ENCODE results near the gene ZNF768. TPM values are rescaled to one million over a fixed set of nuclear protein-coding genes. Genes with fewer than 3 reads are reported as not detected.

The ZNF768 gene
- total and polyA plus RNA-seq, 7 donors: 49.0 to 125 (median 60.4) TPM

DNA sequence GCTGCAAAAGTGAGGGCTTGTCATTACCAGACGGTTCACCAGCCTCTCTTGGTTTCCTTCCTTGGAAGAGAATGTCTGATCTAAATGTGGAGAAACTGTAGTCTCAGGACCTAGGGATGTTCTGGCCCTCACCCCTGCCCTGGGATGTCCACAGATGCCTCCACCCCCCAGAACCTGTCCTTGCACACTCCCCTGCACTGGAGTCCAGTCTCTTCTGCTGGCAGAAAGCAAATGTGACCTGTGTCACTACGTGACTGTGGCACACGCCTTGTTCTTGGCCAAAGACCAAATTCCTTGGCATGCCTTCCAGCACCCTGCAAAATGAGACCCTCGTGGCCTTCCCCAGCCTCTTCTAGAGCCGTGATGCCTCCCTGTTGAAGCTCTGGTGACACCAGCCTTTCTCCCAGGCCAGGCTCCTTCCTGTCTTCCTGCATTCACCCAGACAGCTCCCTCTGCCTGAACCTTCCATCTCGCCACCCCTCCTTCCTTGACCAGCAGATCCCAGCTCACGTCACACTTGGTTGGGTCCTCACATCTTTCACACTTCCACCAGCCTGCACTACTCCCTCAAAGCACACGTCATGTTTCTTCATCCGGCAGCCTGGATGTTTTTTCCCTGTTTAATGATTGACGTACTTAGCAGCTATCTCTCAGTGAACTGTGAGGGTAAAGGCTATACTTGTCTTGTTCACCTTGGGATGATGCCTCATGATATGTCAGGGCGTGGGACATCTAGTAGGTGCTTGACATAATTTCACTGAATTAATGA, 4.3 kb downstream of the ZNF768 start:
- WGBS, 3 donors: 34 to 43% (median 38%) methylated on average over 11 of the region's 11 CpGs
- intact Hi-C loops (cut with DNase I): no loop called here
- H3K36me3 ChIP-seq (ENCODE audit: insufficient read depth in 1 of 2, low read depth in 1 of 2): peaks cover 0 to 8% of the 10 kb centered on the region in 2 donors
- ATAC-seq (no peak), DNase-seq (no peak)
- H3K4me1 ChIP-seq: peaks cover 5% of the 10 kb centered on the region
- no peak overlapping the region for H3K27ac ChIP-seq
- TF ChIP-seq, protein P1, sequence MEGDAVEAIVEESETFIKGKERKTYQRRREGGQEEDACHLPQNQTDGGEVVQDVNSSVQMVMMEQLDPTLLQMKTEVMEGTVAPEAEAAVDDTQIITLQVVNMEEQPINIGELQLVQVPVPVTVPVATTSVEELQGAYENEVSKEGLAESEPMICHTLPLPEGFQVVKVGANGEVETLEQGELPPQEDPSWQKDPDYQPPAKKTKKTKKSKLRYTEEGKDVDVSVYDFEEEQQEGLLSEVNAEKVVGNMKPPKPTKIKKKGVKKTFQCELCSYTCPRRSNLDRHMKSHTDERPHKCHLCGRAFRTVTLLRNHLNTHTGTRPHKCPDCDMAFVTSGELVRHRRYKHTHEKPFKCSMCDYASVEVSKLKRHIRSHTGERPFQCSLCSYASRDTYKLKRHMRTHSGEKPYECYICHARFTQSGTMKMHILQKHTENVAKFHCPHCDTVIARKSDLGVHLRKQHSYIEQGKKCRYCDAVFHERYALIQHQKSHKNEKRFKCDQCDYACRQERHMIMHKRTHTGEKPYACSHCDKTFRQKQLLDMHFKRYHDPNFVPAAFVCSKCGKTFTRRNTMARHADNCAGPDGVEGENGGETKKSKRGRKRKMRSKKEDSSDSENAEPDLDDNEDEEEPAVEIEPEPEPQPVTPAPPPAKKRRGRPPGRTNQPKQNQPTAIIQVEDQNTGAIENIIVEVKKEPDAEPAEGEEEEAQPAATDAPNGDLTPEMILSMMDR (IDR thresholded peaks at IDR 0.05): no peak
- no peaks in the 10 kb centered on the region for H3K9me3 ChIP-seq
- no peak overlapping the region for H3K4me3 ChIP-seq
- no peaks in the 10 kb centered on the region for H3K27me3 ChIP-seq (ENCODE audit: insufficient read depth in 3 of 3, low read length in 2 of 3)

DNA sequence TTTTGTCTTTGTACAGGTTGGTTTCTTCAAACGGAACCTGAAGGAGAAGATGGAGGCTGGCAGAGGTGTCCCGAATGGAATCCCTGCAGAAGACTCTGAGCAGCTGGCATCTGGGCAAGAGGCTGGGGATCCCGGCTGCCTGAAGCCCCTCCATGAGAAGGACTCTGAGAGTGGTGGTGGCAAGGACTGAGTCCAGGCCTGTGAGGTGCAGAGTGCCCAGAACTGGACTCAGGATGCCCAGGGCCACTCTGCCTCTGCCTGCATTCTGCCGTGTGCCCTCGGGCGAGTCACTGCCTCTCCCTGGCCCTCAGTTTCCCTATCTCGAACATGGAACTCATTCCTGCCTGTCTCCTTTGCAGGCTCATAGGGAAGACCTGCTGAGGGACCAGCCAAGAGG, 4.9 kb downstream of the ZNF768 start:
- WGBS, 3 donors: 79 to 89% (median 84%) methylated on average over 7 of the region's 7 CpGs
- DNase-seq: no peak
- no peak for ATAC-seq
- Histone ChIP-seq H3K27me3 (ENCODE audit: insufficient read depth in 3 of 3, low read length in 2 of 3) (no peaks in the 10 kb centered on the region), H3K36me3 (ENCODE audit: insufficient read depth in 1 of 2, low read depth in 1 of 2) (peaks cover 0 to 8% of the 10 kb centered on the region in 2 donors), H3K27ac (no peak overlapping the region), H3K4me3 (no peak overlapping the region), H3K4me1 (peaks cover 5% of the 10 kb centered on the region), H3K9me3 (no peaks in the 10 kb centered on the region)
- intact Hi-C loops (cut with DNase I): no loop called here
- TF ChIP-seq, protein P1 (IDR thresholded peaks at IDR 0.05): no peak

DNA sequence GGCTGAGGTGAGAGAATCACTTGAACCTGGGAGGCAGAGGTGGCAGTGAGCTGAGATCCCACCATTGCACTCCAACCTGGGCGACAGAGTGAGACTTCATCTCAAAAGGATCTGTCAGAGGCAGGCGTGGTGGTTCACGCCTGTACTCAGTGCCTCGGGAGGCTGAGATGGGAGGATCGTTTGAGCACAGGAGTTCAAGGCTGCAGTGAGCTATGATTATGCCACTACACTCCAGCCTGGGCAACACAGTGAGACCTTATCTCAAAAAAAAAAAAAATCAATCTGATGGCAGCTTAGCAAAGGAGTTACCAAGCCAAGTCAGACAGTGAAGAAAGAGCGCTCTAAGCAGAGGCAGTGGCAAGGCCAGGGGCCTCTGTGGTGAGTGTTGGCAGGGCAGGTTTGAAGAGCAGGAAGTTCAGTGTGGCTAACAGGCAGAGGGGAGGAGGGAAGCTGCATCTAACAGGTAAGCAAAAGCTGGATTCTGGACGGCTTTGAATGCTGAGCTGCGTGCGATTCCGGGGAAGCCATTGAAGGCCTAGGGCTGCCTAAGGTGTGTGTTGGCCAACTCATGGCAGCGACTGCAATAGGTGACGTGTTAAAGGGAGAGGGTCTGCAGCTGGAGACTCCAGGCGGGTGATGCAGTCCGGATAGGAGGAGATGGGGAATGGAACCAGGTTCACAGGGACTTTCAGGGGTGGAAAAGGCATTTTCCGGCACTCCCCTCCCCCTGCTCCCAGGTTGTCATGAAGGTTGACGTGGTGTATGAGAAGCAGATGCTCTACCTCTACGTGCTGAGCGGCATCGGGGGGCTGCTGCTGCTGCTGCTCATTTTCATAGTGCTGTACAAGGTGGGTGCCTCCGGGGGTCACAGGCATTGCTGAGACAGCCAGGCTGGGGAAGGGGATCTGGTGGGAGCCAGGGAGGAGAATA, 7.0 kb downstream of the ZNF768 start:
- H3K4me3 ChIP-seq: no peak overlapping the region
- WGBS, 3 donors: 84 to 88% (median 88%) methylated on average over 20 of the region's 20 CpGs
- intact Hi-C loops (cut with DNase I): no loop called here
- H3K4me1 ChIP-seq: peaks cover 3% of the 10 kb centered on the region
- ATAC-seq (no peak), DNase-seq (no peak)
- no peaks in the 10 kb centered on the region for H3K27me3 ChIP-seq (ENCODE audit: insufficient read depth in 3 of 3, low read length in 2 of 3)
- H3K9me3 ChIP-seq: no peaks in the 10 kb centered on the region
- no peak overlapping the region for H3K27ac ChIP-seq
- TF ChIP-seq, protein P1 (IDR thresholded peaks at IDR 0.05): no peak
- H3K36me3 ChIP-seq (ENCODE audit: insufficient read depth in 1 of 2, low read depth in 1 of 2): no peaks in the 10 kb centered on the region

DNA sequence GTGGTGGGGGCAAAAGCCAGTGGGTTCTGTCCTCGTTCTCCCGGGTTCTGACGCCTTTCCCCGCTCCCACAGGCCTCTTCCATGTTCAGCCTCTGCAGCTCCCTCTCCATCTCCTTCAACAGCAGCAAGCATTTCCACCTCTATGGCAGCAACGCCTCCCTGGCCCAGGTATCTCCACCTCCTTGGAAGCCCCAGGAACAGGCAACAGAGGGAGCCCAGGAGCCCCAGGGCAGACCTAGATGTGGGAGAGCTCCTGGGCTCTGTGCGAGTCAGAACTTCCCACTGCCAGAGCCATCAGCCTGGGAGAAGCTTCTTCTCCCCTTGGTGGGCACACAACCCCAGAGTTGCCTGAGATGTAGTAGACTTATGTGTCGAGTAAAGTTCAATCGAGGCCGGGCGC, 7.8 kb downstream of the ZNF768 start:
- H3K4me3 ChIP-seq: no peak overlapping the region
- H3K27ac ChIP-seq: no peak overlapping the region
- no peak for DNase-seq
- intact Hi-C loops (cut with DNase I): no loop called here
- no peaks in the 10 kb centered on the region for H3K9me3 ChIP-seq
- TF ChIP-seq, protein P1 (IDR thresholded peaks at IDR 0.05): no peak
- ATAC-seq: no peak
- WGBS, 3 donors: 85 to 87% (median 86%) methylated on average over 10 of the region's 10 CpGs
- H3K27me3 ChIP-seq (ENCODE audit: insufficient read depth in 3 of 3, low read length in 2 of 3): no peaks in the 10 kb centered on the region
- no peaks in the 10 kb centered on the region for H3K4me1 ChIP-seq
- no peaks in the 10 kb centered on the region for H3K36me3 ChIP-seq (ENCODE audit: insufficient read depth in 1 of 2, low read depth in 1 of 2)
